HL-60 (cell line): ENCODE measurements around the gene AGPAT4.

Source experiments
- DNase-seq, 2 experiments: peaks; one replicate each; pipeline ENCODE4 v3.0.0-alpha.2; 2010 to 2020; ENCODE audit warnings: low read depth in 1 of 2, low spot score in 1 of 2
- H3K27ac ChIP-seq: fragments of 250-450 bp; sonication (Bioruptor Pico); replicated peaks from 2 replicates; pipeline ENCODE4 v1.5.1; 2020; ENCODE audit warnings: mild to moderate bottlenecking, moderate library complexity
- H3K27me3 ChIP-seq: fragments of 250-450 bp; sonication (Bioruptor Pico); 2 replicates; pipeline ENCODE4 v1.5.1; 2021; ENCODE audit warnings: mild to moderate bottlenecking, moderate library complexity; ENCODE audit not compliant: insufficient read depth, poor library complexity, severe bottlenecking
- H3K4me3 ChIP-seq: replicated peaks from 2 replicates; pipeline ENCODE4 v1.5.1; 2011; ENCODE audit warnings: mild to moderate bottlenecking, control low read depth, low read length; ENCODE audit not compliant: insufficient read depth
- CTCF ChIP-seq: IDR thresholded peaks from one replicate; pipeline ENCODE4 v1.5.1; 2011; ENCODE audit warnings: low read length, control low read depth, inconsistent platforms; ENCODE audit not compliant: insufficient read depth
- GABPA ChIP-seq: IDR thresholded peaks from 2 replicates; pipeline ENCODE4 v1.6.1; 2012; ENCODE audit warnings: low read depth
- POLR2AphosphoS5 ChIP-seq: IDR thresholded peaks from 2 replicates; pipeline ENCODE4 v1.6.1; 2012; ENCODE audit warnings: low read depth
- REST ChIP-seq: IDR thresholded peaks from 2 replicates; pipeline ENCODE4 v1.6.1; 2012; ENCODE audit warnings: low read depth; ENCODE audit not compliant: insufficient replicate concordance
- SPI1 ChIP-seq: IDR thresholded peaks from 2 replicates; pipeline ENCODE4 v1.6.1; 2012; ENCODE audit warnings: low read depth, mild to moderate bottlenecking, borderline replicate concordance

AGPAT4 gene

DNA sequence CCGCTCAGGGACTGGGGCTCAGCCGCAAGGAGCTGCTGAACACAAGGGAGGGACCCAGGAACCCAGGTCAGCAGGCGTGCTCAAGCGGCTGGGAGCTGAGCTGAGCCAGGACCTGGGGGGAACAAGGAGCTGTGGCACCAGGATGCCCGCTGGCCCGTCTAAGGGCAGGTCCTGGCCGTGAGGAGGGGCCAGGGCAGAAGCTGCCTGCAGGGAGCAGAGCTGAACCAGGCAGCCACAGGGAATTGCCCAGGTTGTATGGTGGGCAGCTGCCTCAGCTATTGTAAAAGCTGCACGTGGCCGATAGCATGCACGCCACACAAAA, 133.3 kb downstream of the AGPAT4 start:
- no peak for DNase-seq
- Histone ChIP-seq H3K27me3 (no peaks in the 10 kb centered on the region), H3K4me3 (no peak overlapping the region), H3K27ac (no peak overlapping the region)
- TF ChIP-seq REST (no peak), GABPA (no peak), POLR2AphosphoS5 (no peak), CTCF (no peak), SPI1 (no peak)

DNA sequence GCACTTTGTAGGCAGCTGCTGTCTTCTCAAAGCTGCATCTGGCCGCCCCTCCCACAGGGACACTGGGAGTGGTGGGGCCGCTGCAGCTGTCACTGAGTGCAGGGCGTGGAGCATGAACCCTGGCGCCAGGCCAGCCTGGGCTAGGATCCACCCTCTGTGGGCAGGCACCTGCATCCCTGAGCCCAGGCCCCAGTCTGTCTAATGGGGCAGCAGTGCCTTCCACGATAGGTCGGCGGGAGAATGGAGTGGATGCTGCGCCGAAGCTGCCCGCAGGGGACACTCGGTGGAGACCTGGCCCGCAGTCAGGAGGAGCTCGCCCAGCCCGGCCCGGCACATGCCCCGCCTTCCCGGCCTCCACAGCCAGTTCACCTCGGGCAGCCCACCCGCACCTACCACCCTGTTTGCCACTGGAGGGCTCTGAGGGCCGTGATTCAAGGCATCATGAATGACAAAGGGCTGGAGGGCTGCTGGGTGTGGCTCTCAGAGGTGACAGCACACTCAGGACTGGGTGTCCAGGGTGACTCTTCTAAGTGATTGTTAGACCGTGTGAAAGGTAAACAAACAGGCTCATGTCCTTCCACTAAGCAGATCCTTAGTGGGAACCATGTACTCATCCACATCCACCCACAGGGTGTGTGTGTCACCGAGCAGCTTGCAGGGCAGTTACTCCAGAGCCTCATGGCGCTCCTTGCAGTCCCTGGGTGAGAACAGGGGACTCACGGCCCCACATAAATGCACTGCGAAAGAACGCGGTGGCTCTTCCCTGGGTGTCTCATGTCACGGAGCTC, 133.9 kb downstream of the AGPAT4 start:
- H3K4me3 ChIP-seq: no peak overlapping the region
- DNase-seq: no peak
- no peak for TF ChIP-seq CTCF
- no peak for TF ChIP-seq POLR2AphosphoS5
- TF ChIP-seq REST: no peak
- no peak for TF ChIP-seq GABPA
- no peak for TF ChIP-seq SPI1
- no peak overlapping the region for H3K27ac ChIP-seq
- no peaks in the 10 kb centered on the region for H3K27me3 ChIP-seq

DNA sequence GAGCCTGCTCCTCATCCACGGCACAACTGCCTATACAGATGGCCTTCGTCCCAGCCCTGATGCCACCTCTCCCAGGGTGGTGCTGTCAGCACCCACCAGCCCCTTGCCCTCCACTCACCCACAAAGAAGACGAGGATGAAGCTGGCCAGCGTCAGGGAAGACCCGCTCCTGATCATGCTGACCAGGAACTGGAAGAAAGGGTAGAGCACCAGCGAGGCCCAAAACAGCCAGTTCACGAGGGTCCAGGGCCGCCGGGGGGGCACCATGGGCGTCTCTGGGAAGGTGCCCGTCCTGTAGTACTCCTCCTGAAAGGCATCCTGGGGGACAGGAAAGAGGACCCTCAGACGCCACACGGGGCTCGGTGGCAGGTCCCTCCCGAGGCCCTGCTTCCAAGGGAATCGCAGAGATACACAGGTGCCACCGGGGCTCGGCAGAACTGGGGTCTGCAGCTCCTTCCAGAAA, 134.5 kb downstream of the AGPAT4 start:
- DNase-seq: no peak
- TF ChIP-seq GABPA: no peak
- no peak for TF ChIP-seq CTCF
- no peak for TF ChIP-seq SPI1
- TF ChIP-seq REST: no peak
- TF ChIP-seq POLR2AphosphoS5: no peak
- no peaks in the 10 kb centered on the region for H3K27me3 ChIP-seq
- H3K27ac ChIP-seq: no peak overlapping the region
- H3K4me3 ChIP-seq: no peak overlapping the region
